Skeletal muscle satellite cell (primary cell): ENCODE measurements around the gene PAEP.

Source experiments
- H3K27me3 ChIP-seq: 2 replicates; pipeline ENCODE4 v1.7.0; 2013; ENCODE audit warnings: low read length; ENCODE audit not compliant: control insufficient read depth, insufficient read depth
- H3K36me3 ChIP-seq: 2 replicates; pipeline ENCODE4 v1.7.0; 2013; ENCODE audit warnings: mild to moderate bottlenecking, control low read depth, low read length; ENCODE audit not compliant: insufficient read depth
- H3K4me1 ChIP-seq: 2 replicates; pipeline ENCODE4 v1.7.0; 2013; ENCODE audit warnings: low read length; ENCODE audit not compliant: control insufficient read depth, insufficient read depth
- H3K4me2 ChIP-seq: 2 replicates; pipeline ENCODE4 v1.7.0; 2013; ENCODE audit warnings: mild to moderate bottlenecking, low read length
- H3K4me3 ChIP-seq: 2 replicates; pipeline ENCODE4 v1.7.0; 2013; ENCODE audit warnings: low read length
- H3K9ac ChIP-seq: 2 replicates; pipeline ENCODE4 v1.7.0; 2013; ENCODE audit warnings: mild to moderate bottlenecking, low read depth, low read length, moderate library complexity
- H3K9me3 ChIP-seq: replicated peaks from 2 replicates; pipeline ENCODE4 v1.7.0; 2013; ENCODE audit warnings: mild to moderate bottlenecking, control low read depth, low read length

The PAEP gene

DNA sequence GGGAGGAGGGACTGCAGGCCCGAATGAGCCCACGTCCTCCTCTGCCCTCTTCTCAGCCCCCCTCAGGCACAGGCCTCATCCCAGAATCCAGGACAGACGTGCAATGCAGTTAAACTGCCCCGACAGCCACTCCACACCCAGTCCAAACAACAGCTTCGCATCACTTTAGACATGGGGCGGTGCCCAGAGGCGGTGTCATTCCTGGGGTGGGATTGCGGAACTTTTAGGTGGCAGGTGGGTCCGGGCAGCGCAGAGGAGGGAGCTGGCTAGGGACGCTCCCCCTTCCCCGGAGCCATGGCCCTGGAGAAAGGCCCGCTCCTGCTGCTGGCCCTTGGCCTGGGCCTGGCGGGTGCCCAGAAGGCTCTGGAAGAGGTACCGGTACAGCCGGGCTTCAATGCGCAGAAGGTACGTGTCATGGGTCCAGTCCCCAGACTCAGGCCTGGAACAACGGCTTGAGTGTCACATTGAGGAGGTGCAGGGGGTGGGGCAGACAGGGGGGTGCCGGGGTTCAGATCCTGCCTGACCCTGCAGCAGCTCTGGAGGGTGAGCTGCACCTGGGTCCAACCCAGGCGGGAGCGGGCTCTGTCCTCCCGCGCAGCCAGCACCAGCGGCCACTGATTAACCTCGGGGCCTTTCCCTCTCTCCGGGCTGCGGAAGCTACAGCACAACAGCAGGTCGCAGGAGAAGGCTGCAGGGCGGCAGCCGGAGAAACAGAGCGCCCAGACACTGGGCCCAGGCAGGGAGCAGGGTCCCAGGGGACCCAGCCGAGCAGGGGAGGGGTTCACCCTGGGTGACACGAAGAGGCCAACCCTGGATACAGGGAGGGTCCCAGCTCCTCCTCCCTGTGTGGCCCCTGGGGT, 52.6 kb downstream of the PAEP start:
- H3K4me2 ChIP-seq = no peak overlapping the region
- no peak overlapping the region for H3K9ac ChIP-seq
- no peaks in the 10 kb centered on the region for H3K9me3 ChIP-seq
- no peaks in the 10 kb centered on the region for H3K4me1 ChIP-seq
- H3K36me3 ChIP-seq = no peaks in the 10 kb centered on the region
- no peak overlapping the region for H3K4me3 ChIP-seq
- H3K27me3 ChIP-seq = peaks cover 8% of the 10 kb centered on the region

DNA sequence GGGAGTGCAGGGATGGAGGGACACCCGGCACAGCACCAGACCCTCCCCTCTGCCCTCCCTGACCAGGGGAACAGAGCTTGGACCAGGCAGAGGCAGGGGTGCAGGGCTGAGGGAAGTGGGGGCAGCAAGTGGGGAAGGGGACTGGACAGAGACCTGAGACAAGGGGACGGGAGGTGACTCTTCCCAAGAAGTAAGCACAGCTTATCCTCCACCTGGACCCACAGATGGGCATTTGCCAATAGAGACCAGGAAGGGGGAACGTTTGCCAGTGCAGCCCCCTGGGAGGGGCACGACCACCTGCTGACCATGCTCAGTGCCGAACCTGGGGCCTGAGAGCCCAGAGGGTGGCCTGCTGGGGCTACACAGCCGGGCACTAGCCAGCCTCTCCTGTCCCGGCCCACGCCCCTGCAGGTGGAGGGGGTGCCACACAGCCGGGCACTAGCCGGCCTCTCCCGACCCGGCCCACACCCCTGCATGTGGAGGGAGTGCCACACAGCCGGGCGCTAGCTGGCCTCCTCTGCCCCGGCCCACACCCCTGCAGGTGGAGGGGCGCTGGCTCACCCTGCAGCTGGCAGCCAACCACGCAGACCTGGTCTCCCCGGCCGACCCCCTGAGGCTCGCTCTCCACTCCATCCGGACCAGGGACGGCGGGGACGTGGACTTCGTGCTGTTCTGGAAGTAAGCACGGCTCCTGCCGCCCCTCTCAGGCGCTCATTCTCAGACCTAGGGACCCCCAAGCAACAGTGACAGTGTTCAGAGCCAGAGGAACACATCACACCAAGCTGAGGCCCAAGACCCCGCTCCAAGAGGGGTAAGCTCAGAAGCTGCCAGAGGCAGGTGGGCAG, 53.5 kb downstream of the PAEP start:
- no peaks in the 10 kb centered on the region for H3K9me3 ChIP-seq
- H3K9ac ChIP-seq = no peak overlapping the region
- peaks cover 8% of the 10 kb centered on the region for H3K27me3 ChIP-seq

DNA sequence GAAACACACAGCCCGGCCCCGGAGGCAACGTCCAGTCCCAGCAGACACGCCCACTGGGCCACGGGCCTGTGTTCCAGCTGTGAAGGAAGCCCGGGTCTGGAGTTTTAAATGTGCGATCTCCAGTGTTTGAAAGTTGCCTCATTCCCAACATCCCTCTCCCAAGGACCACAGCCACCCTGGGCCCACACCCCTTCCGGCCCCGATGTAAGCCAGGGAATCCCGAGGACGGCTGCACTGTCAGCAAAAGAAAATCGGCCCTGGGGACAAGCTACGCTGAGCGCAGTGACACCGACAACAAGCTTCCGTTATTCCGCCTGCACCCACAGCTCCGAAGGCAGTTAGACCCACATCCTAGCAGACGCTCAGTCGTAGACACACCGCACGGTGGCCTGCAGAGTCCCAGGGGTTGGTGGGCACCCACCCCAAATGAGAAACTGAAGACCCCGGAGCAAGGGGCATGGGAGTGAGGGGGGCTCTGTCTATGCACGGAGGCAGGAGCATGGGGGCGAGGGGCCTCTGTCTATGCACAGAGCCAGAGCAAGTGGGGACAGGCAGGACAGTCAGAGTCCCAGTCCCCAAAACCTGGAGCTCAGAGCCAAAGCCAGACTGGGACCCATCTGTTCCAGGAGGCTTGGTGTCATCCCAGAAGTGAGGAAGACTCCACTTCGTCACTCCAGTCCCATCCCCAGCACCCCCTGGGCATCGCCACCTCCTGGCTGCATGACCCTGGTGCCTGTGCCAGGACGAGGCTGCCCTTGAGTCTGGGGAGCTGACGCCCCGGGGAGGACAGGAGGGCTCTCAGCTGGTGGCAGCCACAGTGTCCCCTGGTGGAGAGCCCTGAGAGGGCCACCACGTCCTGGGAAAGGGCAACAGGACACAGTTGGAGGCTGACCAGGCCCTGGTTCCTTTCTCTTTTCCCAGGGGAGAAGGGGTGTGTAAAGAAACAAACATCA, 54.4 kb downstream of the PAEP start:
- no peak overlapping the region for H3K9ac ChIP-seq
- H3K4me3 ChIP-seq = no peak overlapping the region
- peaks cover 13% of the 10 kb centered on the region for H3K27me3 ChIP-seq
- H3K4me2 ChIP-seq = no peak overlapping the region
- no peaks in the 10 kb centered on the region for H3K36me3 ChIP-seq
- no peaks in the 10 kb centered on the region for H3K9me3 ChIP-seq
- H3K4me1 ChIP-seq = no peaks in the 10 kb centered on the region

More for the DNA sequence above, 53.5 kb downstream of the PAEP start:
- H3K4me1 ChIP-seq = no peaks in the 10 kb centered on the region
- H3K4me2 ChIP-seq = no peak overlapping the region
- no peaks in the 10 kb centered on the region for H3K36me3 ChIP-seq
- H3K4me3 ChIP-seq = no peak overlapping the region
